Stimulated activated CD4-positive, alpha-beta T cell treated with anti-CD3 and anti-CD28 coated beads, Interleukin-4, amount 100 ng/mL, for 48 hours (primary cell): ENCODE measurements around the gene CNGA4.
A peak's percentile ranks its signal among the peaks of the same experiment; 100 is the strongest.

Experiments
- DNase-seq, 2 donors: peaks; one replicate each; pipeline ENCODE4 v3.0.0-alpha.2; 2020; ENCODE audit warnings: low read depth in 2 of 2

Gene CNGA4

GRCh38 chr11:6238902-6239301, at the start of gene CNGA4:
Gene CNGA4 (plus strand): TSS chr11:6239089. CDS start chr11:6239207, 118 bp downstream.
- no peak for DNase-seq

GRCh38 chr11:6191742-6192141, 47.1 kb upstream of the CNGA4 start:
- no peak for DNase-seq

GRCh38 chr11:6194065-6194581, 44.8 kb upstream of the CNGA4 start:
- no peak for DNase-seq

GRCh38 chr11:6196396-6196795, 42.5 kb upstream of the CNGA4 start:
- DNase-seq, result no peak

GRCh38 chr11:6197466-6198200, 41.3 kb upstream of the CNGA4 start:
- no peak for DNase-seq

- no peak for DNase-seq
These were observed 39.6 kb upstream of the CNGA4 start, which contains the start of gene OR52W1 for GRCh38 chr11:6199174-6199810. Gene OR52W1 (plus strand): TSS chr11:6199224. CDS start chr11:6199224, 0 bp downstream.

GRCh38 chr11:6200975-6201374, 37.9 kb upstream of the CNGA4 start:
- DNase-seq, result no peak

- DNase-seq, result no peak
These were observed 37.4 kb upstream of the CNGA4 start for GRCh38 chr11:6201481-6201880.

GRCh38 chr11:6202041-6202440, 36.8 kb upstream of the CNGA4 start:
- DNase-seq, result no peak

GRCh38 chr11:6203327-6203726, 35.6 kb upstream of the CNGA4 start:
- DNase-seq, result peak in 1 of 2 donors; percentile 3

GRCh38 chr11:6204706-6205105, 34.2 kb upstream of the CNGA4 start:
- DNase-seq, result no peak

- no peak for DNase-seq
These were observed 33.5 kb upstream of the CNGA4 start, which contains the start of gene C11orf42 for GRCh38 chr11:6205366-6205765. Gene C11orf42 (plus strand): TSS chr11:6205557. CDS start chr11:6205616, 59 bp downstream.

GRCh38 chr11:6206456-6207180, 32.3 kb upstream of the CNGA4 start:
- no peak for DNase-seq

GRCh38 chr11:6209801-6210200, 29.1 kb upstream of the CNGA4 start:
- no peak for DNase-seq

- DNase-seq, result no peak
These were observed 28.5 kb upstream of the CNGA4 start for GRCh38 chr11:6210274-6210955.

- no peak for DNase-seq
These were observed 24.4 kb upstream of the CNGA4 start for GRCh38 chr11:6214530-6214929.

GRCh38 chr11:6216501-6216900, 22.4 kb upstream of the CNGA4 start:
- no peak for DNase-seq

- DNase-seq, result no peak
These were observed 21.2 kb upstream of the CNGA4 start for GRCh38 chr11:6217722-6218121.

GRCh38 chr11:6219359-6219758, 19.5 kb upstream of the CNGA4 start:
- DNase-seq, result no peak

GRCh38 chr11:6223854-6224253, 15.0 kb upstream of the CNGA4 start:
- DNase-seq, result no peak

GRCh38 chr11:6224421-6224820, 14.5 kb upstream of the CNGA4 start:
- no peak for DNase-seq

- DNase-seq, result no peak
These were observed 13.9 kb upstream of the CNGA4 start for GRCh38 chr11:6225024-6225423.
